Mesenchymal stem cell (in vitro differentiated cells and primary cell): ENCODE data around the gene FARP1.

Experiments
- DNase-seq: peaks from one replicate; pipeline ENCODE4 v3.0.0-alpha.2; 2013
- H2AFZ ChIP-seq: one replicate; pipeline ENCODE4 v1.6.1; 2013; ENCODE audit warnings: low read depth, mild to moderate bottlenecking, control low read depth, inconsistent platforms, low read length, moderate library complexity
- H2AK5ac ChIP-seq: 2 replicates; pipeline ENCODE4 v1.6.1; 2013; ENCODE audit warnings: low read length, moderate library complexity, mild to moderate bottlenecking, inconsistent platforms; ENCODE audit not compliant: severe bottlenecking
- H2BK120ac ChIP-seq: one replicate; pipeline ENCODE4 v1.6.1; 2013; ENCODE audit warnings: low read depth, mild to moderate bottlenecking, inconsistent platforms, low read length, moderate library complexity
- H2BK12ac ChIP-seq, 2 experiments: one replicate each; pipeline ENCODE4 v1.6.1; 2013; ENCODE audit warnings: inconsistent platforms in 2 of 2, low read length in 2 of 2, mild to moderate bottlenecking in 2 of 2, moderate library complexity in 2 of 2, control low read depth in 1 of 2
- H2BK15ac ChIP-seq: one replicate; pipeline ENCODE4 v1.6.1; 2013; ENCODE audit warnings: mild to moderate bottlenecking, low read depth, inconsistent platforms; ENCODE audit not compliant: poor library complexity, severe bottlenecking
- H2BK5ac ChIP-seq: 2 replicates; pipeline ENCODE4 v1.6.1; 2013; ENCODE audit warnings: low read depth, mild to moderate bottlenecking, low read length, control low read depth, inconsistent platforms; ENCODE audit not compliant: poor library complexity, severe bottlenecking
- H3K14ac ChIP-seq, 2 experiments: one replicate each; pipeline ENCODE4 v1.6.1; 2013; ENCODE audit warnings: inconsistent platforms in 2 of 2, low read length in 2 of 2, control low read depth in 1 of 2, mild to moderate bottlenecking in 1 of 2, moderate library complexity in 1 of 2
- H3K18ac ChIP-seq, 2 experiments: one replicate each; pipeline ENCODE4 v1.6.1; 2013; ENCODE audit warnings: inconsistent platforms in 2 of 2, low read length in 2 of 2, control low read depth in 1 of 2, low read depth in 1 of 2, mild to moderate bottlenecking in 1 of 2
- H3K23ac ChIP-seq, 2 experiments: one replicate each; pipeline ENCODE4 v1.6.1; 2013; ENCODE audit warnings: inconsistent platforms in 2 of 2, low read length in 2 of 2, mild to moderate bottlenecking in 2 of 2, moderate library complexity in 2 of 2, control low read depth in 1 of 2
- H3K27ac ChIP-seq: 2 replicates; pipeline ENCODE4 v1.5.1; 2013; ENCODE audit warnings: mild to moderate bottlenecking, moderate library complexity, low read length, control low read depth, inconsistent platforms; ENCODE audit not compliant: poor library complexity, severe bottlenecking
- H3K27me3 ChIP-seq, 2 experiments: 2 replicates each; pipeline versions ENCODE4 v1.6.1 to v1.7.0; 2013; ENCODE audit warnings: low read length in 2 of 2, mild to moderate bottlenecking in 2 of 2, moderate library complexity in 2 of 2, control low read depth in 1 of 2, inconsistent platforms in 1 of 2; ENCODE audit not compliant: control insufficient read depth in 1 of 2, insufficient read depth in 1 of 2
- H3K36me3 ChIP-seq, 2 experiments: 2 replicates each; pipeline versions ENCODE4 v1.6.1 to v1.7.0; 2013; ENCODE audit warnings: low read length in 2 of 2, control low read depth in 1 of 2, inconsistent platforms in 1 of 2, low read depth in 1 of 2, mild to moderate bottlenecking in 1 of 2; ENCODE audit not compliant: insufficient read depth in 2 of 2, control insufficient read depth in 1 of 2
- H3K4ac ChIP-seq, 2 experiments: one replicate each; pipeline ENCODE4 v1.6.1; 2013; ENCODE audit warnings: inconsistent platforms in 2 of 2, low read length in 2 of 2, mild to moderate bottlenecking in 2 of 2, moderate library complexity in 2 of 2, control low read depth in 1 of 2, low read depth in 1 of 2
- H3K4me1 ChIP-seq: 2 replicates; pipeline ENCODE4 v1.6.1; 2013; ENCODE audit warnings: low read depth, low read length, control low read depth; ENCODE audit not compliant: control insufficient read depth, insufficient read depth
- H3K4me2 ChIP-seq: 2 replicates; pipeline ENCODE4 v1.6.1; 2013; ENCODE audit warnings: low read length, mild to moderate bottlenecking, inconsistent platforms; ENCODE audit not compliant: poor library complexity, severe bottlenecking
- H3K4me3 ChIP-seq, 2 experiments: 2 replicates each; pipeline versions ENCODE4 v1.5.1 to v1.7.0; 2013; ENCODE audit warnings: low read length in 2 of 2, mild to moderate bottlenecking in 2 of 2, control low read depth in 1 of 2, low read depth in 1 of 2; ENCODE audit not compliant: insufficient read depth in 1 of 2
- H3K79me1 ChIP-seq: replicated peaks from 2 replicates; pipeline ENCODE4 v1.6.1; 2013; ENCODE audit warnings: mild to moderate bottlenecking, control low read depth, low read length, inconsistent platforms; ENCODE audit not compliant: poor library complexity, severe bottlenecking
- H3K9ac ChIP-seq: 2 replicates; pipeline ENCODE4 v1.7.0; 2013; ENCODE audit warnings: mild to moderate bottlenecking, low read length, moderate library complexity
- H3K9me3 ChIP-seq: 2 replicates; pipeline ENCODE4 v1.7.0; 2013; ENCODE audit warnings: mild to moderate bottlenecking, low read length; ENCODE audit not compliant: control insufficient read depth
- H4K8ac ChIP-seq: one replicate; pipeline ENCODE4 v1.6.1; 2013; ENCODE audit warnings: inconsistent platforms, mild to moderate bottlenecking, low read length, moderate library complexity
- H4K91ac ChIP-seq: one replicate; pipeline ENCODE4 v1.6.1; 2013; ENCODE audit warnings: mild to moderate bottlenecking, low read length, inconsistent platforms
- WGBS: methylation state at CpG from one replicate; pipeline ENCODE4 v1.1.7; 2013; ENCODE audit warnings: mixed read lengths; 5-methylcytosine and 5-hydroxymethylcytosine counted together

Gene FARP1

GRCh38 chr13:98398581-98398980, 255.7 kb downstream of the FARP1 start:
- Histone ChIP-seq H4K8ac (no peak overlapping the region), H3K4me3 (no peak overlapping the region), H2BK15ac (no peak overlapping the region), H4K91ac (no peak overlapping the region), H3K14ac (no peak overlapping the region), H3K27ac (no peak overlapping the region), H3K9ac (no peak overlapping the region), H3K36me3 (peaks cover 28 to 44% of the 10 kb centered on the region in 2 experiments), H2AFZ (no peak overlapping the region), H2BK12ac (no peak overlapping the region), H2BK5ac (no peak overlapping the region), H3K27me3 (no peaks in the 10 kb centered on the region), H2AK5ac (no peak overlapping the region), H2BK120ac (no peak overlapping the region), H3K18ac (no peak overlapping the region), H3K23ac (no peak overlapping the region), H3K4me2 (no peak overlapping the region), H3K79me1 (peaks cover 30% of the 10 kb centered on the region), H3K4me1 (no peaks in the 10 kb centered on the region), H3K9me3 (no peaks in the 10 kb centered on the region), H3K4ac (no peak overlapping the region)
- no CpG with 5 or more reads among the region's 5 CpGs for WGBS
- DNase-seq: no peak

GRCh38 chr13:98399756-98400155, 256.9 kb downstream of the FARP1 start:
- H3K4me1 ChIP-seq: no peaks in the 10 kb centered on the region
- no peak overlapping the region for H3K23ac ChIP-seq
- no peak overlapping the region for H4K8ac ChIP-seq
- no peak for DNase-seq
- H3K14ac ChIP-seq: no peak overlapping the region
- H2BK5ac ChIP-seq: no peak overlapping the region
- WGBS: 89% methylated on average over 3 of the region's 4 CpGs
- no peak overlapping the region for H2AK5ac ChIP-seq
- no peak overlapping the region for H3K18ac ChIP-seq
- H4K91ac ChIP-seq: no peak overlapping the region
- no peak overlapping the region for H2AFZ ChIP-seq
- H3K4me2 ChIP-seq: no peak overlapping the region
- H3K9ac ChIP-seq: no peak overlapping the region
- H3K79me1 ChIP-seq: peaks cover 32% of the 10 kb centered on the region
- H3K36me3 ChIP-seq: peaks cover 28 to 36% of the 10 kb centered on the region in 2 experiments
- H3K9me3 ChIP-seq: no peaks in the 10 kb centered on the region
- no peak overlapping the region for H2BK15ac ChIP-seq
- H3K27ac ChIP-seq: no peak overlapping the region
- H3K4me3 ChIP-seq: no peak overlapping the region
- no peak overlapping the region for H3K4ac ChIP-seq
- no peaks in the 10 kb centered on the region for H3K27me3 ChIP-seq
- H2BK120ac ChIP-seq: no peak overlapping the region
- no peak overlapping the region for H2BK12ac ChIP-seq

DNA sequence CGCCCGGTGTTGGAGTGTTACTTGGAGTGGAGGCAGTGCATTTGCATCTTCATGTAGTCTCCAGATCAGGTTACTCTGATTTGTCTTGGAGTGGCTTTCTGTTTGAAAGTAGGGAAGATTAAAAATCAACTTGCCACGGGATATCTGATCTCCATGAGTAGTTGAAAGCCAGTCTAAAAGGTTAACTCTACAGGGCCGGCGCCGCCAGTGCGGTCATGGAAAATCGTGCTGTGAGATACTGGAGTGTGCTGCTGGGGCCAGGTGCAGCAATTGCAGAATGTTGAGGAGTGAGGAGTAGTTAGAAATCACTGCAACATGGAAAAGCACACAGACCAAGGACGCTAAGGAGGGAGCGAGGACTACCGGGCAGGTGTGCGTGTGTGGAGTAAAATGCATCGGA, 259.0 kb downstream of the FARP1 start:
- H2BK120ac ChIP-seq: no peak overlapping the region
- DNase-seq: no peak
- no peak overlapping the region for H3K18ac ChIP-seq
- no peak overlapping the region for H2BK5ac ChIP-seq
- H2BK15ac ChIP-seq: no peak overlapping the region
- no peak overlapping the region for H4K91ac ChIP-seq
- no peak overlapping the region for H2AK5ac ChIP-seq
- no peak overlapping the region for H3K4me3 ChIP-seq
- no peak overlapping the region for H3K27ac ChIP-seq
- H3K4ac ChIP-seq: no peak overlapping the region
- no peak overlapping the region for H2AFZ ChIP-seq
- no peak overlapping the region for H3K9ac ChIP-seq
- H3K4me2 ChIP-seq: no peak overlapping the region
- no peaks in the 10 kb centered on the region for H3K4me1 ChIP-seq
- no peak overlapping the region for H4K8ac ChIP-seq
- H3K36me3 ChIP-seq: peaks cover 23 to 29% of the 10 kb centered on the region in 2 experiments
- H2BK12ac ChIP-seq: no peak overlapping the region
- H3K79me1 ChIP-seq: peaks cover 22% of the 10 kb centered on the region
- no peaks in the 10 kb centered on the region for H3K9me3 ChIP-seq
- H3K27me3 ChIP-seq: no peaks in the 10 kb centered on the region
- H3K14ac ChIP-seq: no peak overlapping the region
- no peak overlapping the region for H3K23ac ChIP-seq
- WGBS: 95% methylated on average over 13 of the region's 13 CpGs

- H3K9ac ChIP-seq: no peak overlapping the region
- no peak overlapping the region for H3K27ac ChIP-seq
- no peaks in the 10 kb centered on the region for H3K27me3 ChIP-seq
- H3K9me3 ChIP-seq: no peaks in the 10 kb centered on the region
- no peak overlapping the region for H2BK12ac ChIP-seq
- 94% methylated on average over 2 of the region's 2 CpGs for WGBS
- H4K91ac ChIP-seq: no peak overlapping the region
- H3K14ac ChIP-seq: no peak overlapping the region
- no peak overlapping the region for H3K4me2 ChIP-seq
- H4K8ac ChIP-seq: no peak overlapping the region
- H2BK5ac ChIP-seq: no peak overlapping the region
- H3K79me1 ChIP-seq: peaks cover 25% of the 10 kb centered on the region
- H3K4ac ChIP-seq: no peak overlapping the region
- H2BK15ac ChIP-seq: no peak overlapping the region
- H3K4me3 ChIP-seq: no peak overlapping the region
- H2BK120ac ChIP-seq: no peak overlapping the region
- no peak overlapping the region for H3K23ac ChIP-seq
- DNase-seq: no peak
- H2AK5ac ChIP-seq: no peak overlapping the region
- no peaks in the 10 kb centered on the region for H3K4me1 ChIP-seq
- H3K36me3 ChIP-seq: peaks cover 24 to 35% of the 10 kb centered on the region in 2 experiments
- H2AFZ ChIP-seq: no peak overlapping the region
- no peak overlapping the region for H3K18ac ChIP-seq
Observed at GRCh38 chr13:98403076-98403475, 260.2 kb downstream of the FARP1 start.
